GM13977 (cell line): ENCODE data around the gene SETBP1.

Experiments used
- DNase-seq: peaks from one replicate; pipeline ENCODE4 v3.0.0; 2012; ENCODE audit warnings: low spot score
- in situ Hi-C: fragments of 300-500 bp; cut with MboI; formaldehyde crosslinking; loops from one replicate; pipeline ENCODE4 v1.12.0; 2022; ENCODE audit warnings: low sequenced_read_pairs, low pct_unique_long_range_greater_than_20kb, mixed read lengths, inconsistent platforms; ENCODE audit not compliant: unreplicated experiment
- TF ChIP-seq, protein P1 (sequence below): IDR thresholded peaks from 2 replicates; pipeline ENCODE4 v1.5.1; 2012; ENCODE audit warnings: mild to moderate bottlenecking, control low read depth; ENCODE audit not compliant: insufficient read depth; ENCODE audit errors: extremely low read depth, missing control alignments

SETBP1 gene

GRCh38 chr18:44691148-44691925 lies 10.6 kb downstream of the SETBP1 start:
- TF ChIP-seq, protein P1, sequence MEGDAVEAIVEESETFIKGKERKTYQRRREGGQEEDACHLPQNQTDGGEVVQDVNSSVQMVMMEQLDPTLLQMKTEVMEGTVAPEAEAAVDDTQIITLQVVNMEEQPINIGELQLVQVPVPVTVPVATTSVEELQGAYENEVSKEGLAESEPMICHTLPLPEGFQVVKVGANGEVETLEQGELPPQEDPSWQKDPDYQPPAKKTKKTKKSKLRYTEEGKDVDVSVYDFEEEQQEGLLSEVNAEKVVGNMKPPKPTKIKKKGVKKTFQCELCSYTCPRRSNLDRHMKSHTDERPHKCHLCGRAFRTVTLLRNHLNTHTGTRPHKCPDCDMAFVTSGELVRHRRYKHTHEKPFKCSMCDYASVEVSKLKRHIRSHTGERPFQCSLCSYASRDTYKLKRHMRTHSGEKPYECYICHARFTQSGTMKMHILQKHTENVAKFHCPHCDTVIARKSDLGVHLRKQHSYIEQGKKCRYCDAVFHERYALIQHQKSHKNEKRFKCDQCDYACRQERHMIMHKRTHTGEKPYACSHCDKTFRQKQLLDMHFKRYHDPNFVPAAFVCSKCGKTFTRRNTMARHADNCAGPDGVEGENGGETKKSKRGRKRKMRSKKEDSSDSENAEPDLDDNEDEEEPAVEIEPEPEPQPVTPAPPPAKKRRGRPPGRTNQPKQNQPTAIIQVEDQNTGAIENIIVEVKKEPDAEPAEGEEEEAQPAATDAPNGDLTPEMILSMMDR, result no peak
- in situ Hi-C loops, result no loop called here
- no peak for DNase-seq

GRCh38 chr18:44693030-44693784 lies 12.5 kb downstream of the SETBP1 start:
- TF ChIP-seq, protein P1, result no peak
- in situ Hi-C loops, result no loop called here
- DNase-seq, result no peak

- in situ Hi-C loops, result no loop called here
- TF ChIP-seq, protein P1, result no peak
- DNase-seq, result no peak
Observed at GRCh38 chr18:44695503-44695902, 14.8 kb downstream of the SETBP1 start.

- in situ Hi-C loops, result no loop called here
Observed at GRCh38 chr18:44696892-44697291, 16.2 kb downstream of the SETBP1 start.

DNA sequence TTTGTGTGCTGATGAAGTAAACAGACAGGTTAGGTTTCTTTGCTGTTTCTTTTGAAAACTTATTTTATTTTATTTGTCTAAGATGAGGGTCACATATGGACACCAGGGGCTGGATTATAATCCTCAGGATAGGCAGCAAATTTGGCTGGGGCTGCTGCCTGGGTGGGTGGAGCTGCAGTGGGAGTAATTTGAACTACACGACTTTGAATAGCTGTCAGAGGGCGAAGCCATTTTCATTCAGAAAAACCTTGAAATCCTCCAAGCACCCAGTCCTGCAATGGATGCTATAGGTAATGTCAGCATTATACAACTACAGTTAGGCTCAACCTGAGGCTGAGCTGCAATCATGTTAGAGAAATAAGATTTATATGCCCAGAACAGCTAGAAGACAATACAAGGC lies 16.6 kb downstream of the SETBP1 start:
- no peak for DNase-seq
- TF ChIP-seq, protein P1, result no peak
- in situ Hi-C loops, result no loop called here

More at GRCh38 chr18:44696892-44697291, 16.2 kb downstream of the SETBP1 start:
- TF ChIP-seq, protein P1, result no peak
- no peak for DNase-seq

DNA sequence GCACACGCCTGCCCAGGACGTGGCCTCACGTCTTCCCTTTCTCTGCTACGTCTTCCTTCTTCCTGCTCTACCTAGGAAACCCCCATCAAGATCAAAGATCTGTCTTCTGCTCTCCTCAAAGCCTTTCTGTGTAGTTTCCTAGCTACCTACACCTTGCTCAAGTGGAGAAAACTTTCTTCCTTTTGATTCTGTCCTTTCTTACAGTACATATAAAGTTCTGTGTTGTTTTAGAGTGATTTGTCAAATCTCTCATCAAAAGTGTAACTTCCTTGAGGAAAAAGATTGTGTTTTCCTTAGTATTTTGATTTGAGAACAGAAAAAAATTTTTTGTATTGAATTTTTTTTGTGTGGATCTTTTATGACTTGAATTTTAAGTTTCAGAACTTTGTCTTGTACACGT lies 17.8 kb downstream of the SETBP1 start:
- TF ChIP-seq, protein P1, result no peak
- in situ Hi-C loops, result no loop called here
- DNase-seq, result no peak
